ENCODE data around the gene CTSO. TPM values are rescaled to one million over a fixed set of nuclear protein-coding genes. Genes with fewer than 3 reads are reported as not detected.

CTSO gene
- total and polyA plus RNA-seq, 5 donors: 7.6 to 15.9 (median 12.1) TPM

DNA sequence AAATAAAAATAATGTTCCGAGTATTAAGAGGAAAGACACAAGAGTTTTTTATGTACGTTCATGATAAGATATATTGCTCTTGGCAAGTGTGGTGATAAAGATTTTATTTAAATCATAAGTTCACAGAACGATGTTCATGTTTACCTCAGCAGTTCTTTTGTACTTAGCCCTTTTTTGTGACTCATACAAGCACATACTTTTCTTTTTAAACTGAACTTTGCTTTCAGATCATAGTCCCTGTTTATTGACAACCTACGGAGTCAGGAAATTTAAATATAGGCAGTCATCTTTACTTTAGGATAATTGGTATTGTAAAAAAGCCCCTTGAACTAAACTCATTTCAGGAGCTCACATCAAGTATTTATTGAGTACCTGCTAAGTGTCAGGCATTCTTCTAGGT is 1.3 kb upstream of the CTSO start:
- Histone ChIP-seq H3K9me3 (ENCODE audit: control insufficient read depth, low read length) (no peaks in the 10 kb centered on the region), H3K27ac (ENCODE audit: low read length) (no peak overlapping the region), H3K4me1 (ENCODE audit: control insufficient read depth, insufficient read depth, low read length) (no peaks in the 10 kb centered on the region), H3K4me3 (ENCODE audit: low read length) (no peak overlapping the region), H3K27me3 (ENCODE audit: control insufficient read depth, insufficient read depth) (no peaks in the 10 kb centered on the region)
- 61% methylated on average over 4 of the region's 4 CpGs for WGBS
- DNase-seq (no peak), ATAC-seq (no peak)
- intact Hi-C loops (cut with DNase I): loop anchor here in 3 of 4 donors (5.0 to 10.0 kb wide), 3 partner anchors 138 to 550 kb away; no protein-coding TSS in a partner anchor

- Histone ChIP-seq H3K4me1 (ENCODE audit: control insufficient read depth, insufficient read depth, low read length) (no peaks in the 10 kb centered on the region), H3K27ac (ENCODE audit: low read length) (peak overlapping the region; percentile 93), H3K27me3 (ENCODE audit: control insufficient read depth, insufficient read depth) (no peaks in the 10 kb centered on the region), H3K9me3 (ENCODE audit: control insufficient read depth, low read length) (no peaks in the 10 kb centered on the region), H3K4me3 (ENCODE audit: low read length) (peak overlapping the region; percentile 61)
- ATAC-seq (no peak), DNase-seq (peak in 2 of 3 donors; percentile 11 to 47)
- intact Hi-C loops (cut with DNase I): loop anchor here in 3 of 4 donors (5.0 to 10.0 kb wide), 3 partner anchors 137 to 549 kb away; no protein-coding TSS in a partner anchor
- WGBS: 76% methylated on average over 11 of the region's 11 CpGs
These were observed 536 bp upstream of the CTSO start for GRCh38 chr4:155954118-155954685.

- intact Hi-C loops (cut with DNase I): loop anchor here in 3 of 4 donors (5.0 to 10.0 kb wide), 3 partner anchors 135 to 548 kb away; no protein-coding TSS in a partner anchor
- Histone ChIP-seq H3K9me3 (ENCODE audit: control insufficient read depth, low read length) (no peaks in the 10 kb centered on the region), H3K4me1 (ENCODE audit: control insufficient read depth, insufficient read depth, low read length) (no peaks in the 10 kb centered on the region), H3K27me3 (ENCODE audit: control insufficient read depth, insufficient read depth) (no peaks in the 10 kb centered on the region), H3K4me3 (ENCODE audit: low read length) (peak overlapping the region; percentile 61), H3K27ac (ENCODE audit: low read length) (no peak overlapping the region)
- WGBS: 37% methylated on average over 6 of the region's 6 CpGs
- ATAC-seq: no peak
- no peak for DNase-seq
These were observed 1.2 kb downstream of the CTSO start for GRCh38 chr4:155952501-155952901.

GRCh38 chr4:155950461-155950860 is 3.2 kb downstream of the CTSO start:
- no peak overlapping the region for H3K4me3 ChIP-seq (ENCODE audit: low read length)
- no peaks in the 10 kb centered on the region for H3K4me1 ChIP-seq (ENCODE audit: control insufficient read depth, insufficient read depth, low read length)
- intact Hi-C loops (cut with DNase I): loop anchor here in 3 of 4 donors (5.0 to 10.0 kb wide), 3 partner anchors 133 to 546 kb away; no protein-coding TSS in a partner anchor
- DNase-seq (no peak), ATAC-seq (no peak)
- no peaks in the 10 kb centered on the region for H3K27me3 ChIP-seq (ENCODE audit: control insufficient read depth, insufficient read depth)
- WGBS: 75% methylated on average over 6 of the region's 6 CpGs
- no peaks in the 10 kb centered on the region for H3K9me3 ChIP-seq (ENCODE audit: control insufficient read depth, low read length)
- H3K27ac ChIP-seq (ENCODE audit: low read length): no peak overlapping the region

DNA sequence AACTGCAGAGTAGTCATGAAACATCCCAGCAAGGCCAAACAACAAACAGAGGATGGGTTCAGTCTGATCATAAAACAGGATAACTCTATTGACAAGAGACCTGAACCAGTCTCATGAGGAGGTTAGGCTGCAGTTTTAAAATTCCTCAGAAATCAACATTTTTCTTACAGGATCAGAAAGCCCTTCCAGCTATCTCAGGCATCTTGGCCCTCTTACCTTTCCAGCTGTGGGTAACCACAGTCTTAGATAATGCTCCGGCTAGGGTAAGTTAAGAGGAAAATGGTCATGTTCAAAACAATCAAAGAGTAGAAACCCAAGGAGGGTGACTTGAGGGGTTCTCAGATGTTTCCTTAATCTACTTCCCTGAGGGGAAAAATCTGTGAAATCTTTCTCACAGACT is 5.1 kb downstream of the CTSO start:
- no peaks in the 10 kb centered on the region for H3K27me3 ChIP-seq (ENCODE audit: control insufficient read depth, insufficient read depth)
- no peak overlapping the region for H3K4me3 ChIP-seq (ENCODE audit: low read length)
- intact Hi-C loops (cut with DNase I): no loop called here
- no peaks in the 10 kb centered on the region for H3K9me3 ChIP-seq (ENCODE audit: control insufficient read depth, low read length)
- H3K4me1 ChIP-seq (ENCODE audit: control insufficient read depth, insufficient read depth, low read length): no peaks in the 10 kb centered on the region
- WGBS: 71% methylated on average over 1 of the region's 1 CpG
- DNase-seq (no peak), ATAC-seq (no peak)
- H3K27ac ChIP-seq (ENCODE audit: low read length): no peak overlapping the region

- Histone ChIP-seq H3K4me3 (ENCODE audit: low read length) (no peak overlapping the region), H3K4me1 (ENCODE audit: control insufficient read depth, insufficient read depth, low read length) (no peaks in the 10 kb centered on the region), H3K27ac (ENCODE audit: low read length) (no peak overlapping the region), H3K9me3 (ENCODE audit: control insufficient read depth, low read length) (no peaks in the 10 kb centered on the region), H3K27me3 (ENCODE audit: control insufficient read depth, insufficient read depth) (no peaks in the 10 kb centered on the region)
- ATAC-seq (no peak), DNase-seq (no peak)
- intact Hi-C loops (cut with DNase I): no loop called here
- WGBS: 51% methylated on average over 4 of the region's 4 CpGs
These were observed 7.2 kb downstream of the CTSO start for GRCh38 chr4:155946486-155946885.

GRCh38 chr4:155944516-155944915 is 9.2 kb downstream of the CTSO start:
- 83% methylated on average over 1 of the region's 1 CpG for WGBS
- intact Hi-C loops (cut with DNase I): no loop called here

GRCh38 chr4:155943605-155944291 is 9.9 kb downstream of the CTSO start:
- Histone ChIP-seq H3K9me3 (ENCODE audit: control insufficient read depth, low read length) (no peaks in the 10 kb centered on the region), H3K4me1 (ENCODE audit: control insufficient read depth, insufficient read depth, low read length) (no peaks in the 10 kb centered on the region), H3K27me3 (ENCODE audit: control insufficient read depth, insufficient read depth) (no peaks in the 10 kb centered on the region), H3K27ac (ENCODE audit: low read length) (no peak overlapping the region), H3K4me3 (ENCODE audit: low read length) (no peak overlapping the region)
- WGBS: 92% methylated on average over 3 of the region's 3 CpGs
- ATAC-seq (no peak), DNase-seq (no peak)
- intact Hi-C loops (cut with DNase I): no loop called here

More at GRCh38 chr4:155944516-155944915, 9.2 kb downstream of the CTSO start:
- Histone ChIP-seq H3K27me3 (ENCODE audit: control insufficient read depth, insufficient read depth) (no peaks in the 10 kb centered on the region), H3K27ac (ENCODE audit: low read length) (no peak overlapping the region), H3K9me3 (ENCODE audit: control insufficient read depth, low read length) (no peaks in the 10 kb centered on the region), H3K4me3 (ENCODE audit: low read length) (no peak overlapping the region), H3K4me1 (ENCODE audit: control insufficient read depth, insufficient read depth, low read length) (no peaks in the 10 kb centered on the region)
- ATAC-seq (no peak), DNase-seq (no peak)

DNA sequence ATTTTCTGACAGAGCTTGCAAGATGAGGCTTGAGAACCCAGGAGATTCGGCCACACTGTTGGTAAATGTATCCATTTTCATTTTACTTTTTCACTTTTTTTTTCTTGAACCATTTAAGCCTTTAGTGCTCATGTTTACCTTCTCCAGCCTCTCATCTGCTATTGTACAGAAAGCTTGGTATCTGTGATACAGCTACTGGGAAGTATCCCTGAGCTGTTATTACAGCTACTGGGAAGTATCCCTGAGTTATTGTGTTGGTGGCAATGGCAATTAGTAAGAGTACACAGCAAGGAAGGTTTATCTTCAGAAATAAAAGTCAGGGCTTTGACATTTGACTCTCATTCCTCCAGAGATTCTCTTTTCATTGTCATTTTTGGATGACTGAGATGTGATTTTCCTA is 11.8 kb downstream of the CTSO start:
- DNase-seq (no peak), ATAC-seq (no peak)
- H3K4me1 ChIP-seq (ENCODE audit: control insufficient read depth, insufficient read depth, low read length): no peaks in the 10 kb centered on the region
- WGBS: 94% methylated on average over 1 of the region's 1 CpG
- H3K9me3 ChIP-seq (ENCODE audit: control insufficient read depth, low read length): no peaks in the 10 kb centered on the region
- intact Hi-C loops (cut with DNase I): no loop called here
- H3K27me3 ChIP-seq (ENCODE audit: control insufficient read depth, insufficient read depth): no peaks in the 10 kb centered on the region
- H3K27ac ChIP-seq (ENCODE audit: low read length): no peak overlapping the region
- H3K4me3 ChIP-seq (ENCODE audit: low read length): no peak overlapping the region

- DNase-seq: no peak
- ATAC-seq: no peak
- Histone ChIP-seq H3K9me3 (ENCODE audit: control insufficient read depth, low read length) (no peaks in the 10 kb centered on the region), H3K27me3 (ENCODE audit: control insufficient read depth, insufficient read depth) (no peaks in the 10 kb centered on the region), H3K4me3 (ENCODE audit: low read length) (no peak overlapping the region), H3K4me1 (ENCODE audit: control insufficient read depth, insufficient read depth, low read length) (no peaks in the 10 kb centered on the region), H3K27ac (ENCODE audit: low read length) (no peak overlapping the region)
- intact Hi-C loops (cut with DNase I): no loop called here
- WGBS: 84% methylated on average over 6 of the region's 6 CpGs
These were observed 12.4 kb downstream of the CTSO start for GRCh38 chr4:155941085-155941790.

- 76% methylated on average over 4 of the region's 4 CpGs for WGBS
- H3K9me3 ChIP-seq (ENCODE audit: control insufficient read depth, low read length): no peaks in the 10 kb centered on the region
- H3K4me1 ChIP-seq (ENCODE audit: control insufficient read depth, insufficient read depth, low read length): no peaks in the 10 kb centered on the region
- no peak overlapping the region for H3K4me3 ChIP-seq (ENCODE audit: low read length)
- H3K27me3 ChIP-seq (ENCODE audit: control insufficient read depth, insufficient read depth): no peaks in the 10 kb centered on the region
- no peak overlapping the region for H3K27ac ChIP-seq (ENCODE audit: low read length)
- DNase-seq: no peak
- intact Hi-C loops (cut with DNase I): no loop called here
- ATAC-seq: no peak
These were observed 18.2 kb downstream of the CTSO start for GRCh38 chr4:155935389-155935986.
